Esophagus (tissue), 2 donors: ENCODE results near the gene LHFPL6. TPM values are rescaled to one million over a fixed set of nuclear protein-coding genes. Genes with fewer than 3 reads are reported as not detected.

Experiments
- H3K27ac ChIP-seq, 2 donors: one replicate each; pipeline ENCODE4 v1.5.1; 2013; ENCODE audit warnings: low read depth in 2 of 2, mild to moderate bottlenecking in 2 of 2, inconsistent platforms in 1 of 2, low read length in 1 of 2, moderate library complexity in 1 of 2
- H3K27me3 ChIP-seq, 2 donors: one replicate each; pipeline ENCODE4 v1.6.1; 2013; ENCODE audit warnings: low read length in 2 of 2, control low read depth in 1 of 2, mild to moderate bottlenecking in 1 of 2; ENCODE audit not compliant: insufficient read depth in 2 of 2, control insufficient read depth in 1 of 2
- H3K36me3 ChIP-seq, 2 donors: one replicate each; pipeline ENCODE4 v1.6.1; 2013; ENCODE audit warnings: low read length in 1 of 2; ENCODE audit not compliant: control insufficient read depth in 2 of 2, insufficient read depth in 2 of 2
- H3K4me1 ChIP-seq, 2 donors: one replicate each; pipeline ENCODE4 v1.6.1; 2013; ENCODE audit warnings: low read length in 1 of 2; ENCODE audit not compliant: control insufficient read depth in 2 of 2, insufficient read depth in 2 of 2
- H3K4me3 ChIP-seq, 2 donors: one replicate each; pipeline ENCODE4 v1.5.1; 2013; ENCODE audit warnings: low read length in 2 of 2, mild to moderate bottlenecking in 2 of 2, low read depth in 1 of 2, moderate library complexity in 1 of 2
- H3K9me3 ChIP-seq, 2 donors: one replicate each; pipeline ENCODE4 v1.6.1; 2013; ENCODE audit warnings: mild to moderate bottlenecking in 2 of 2, low read depth in 1 of 2, low read length in 1 of 2, moderate library complexity in 1 of 2; ENCODE audit not compliant: control insufficient read depth in 2 of 2, insufficient read depth in 1 of 2
- WGBS, 2 donors: extraction: QIAGEN DNeasy Blood & Tissue Kit; methylation state at CpG; one replicate each; pipeline ENCODE4 v1.1.7; 2013; 5-methylcytosine and 5-hydroxymethylcytosine counted together
- polyA plus RNA-seq, 2 donors: library from polyadenylated mRNA; stranded (reverse); fragments of 200-250 nt; gene quantifications; one replicate each; pipeline ENCODE4 v1.2.3, GENCODE V29; 2013
- donor health status: healthy with polysubstance abuse.
- donor health status: Bipolar disorder and iron deficiency.

Gene LHFPL6
- polyA plus RNA-seq, 2 donors: 2.6 to 11.2 TPM

- 70 to 74% methylated on average over 6 of the region's 6 CpGs for WGBS, 2 donors
- H3K27ac ChIP-seq: no peak overlapping the region
- no peaks in the 10 kb centered on the region for H3K4me1 ChIP-seq
- no peaks in the 10 kb centered on the region for H3K36me3 ChIP-seq
- H3K9me3 ChIP-seq: no peaks in the 10 kb centered on the region
- H3K27me3 ChIP-seq: no peaks in the 10 kb centered on the region
- H3K4me3 ChIP-seq: no peak overlapping the region
These were observed 112.9 kb downstream of the LHFPL6 start for GRCh38 chr13:39490136-39490535.

GRCh38 chr13:39486758-39487157 is 116.2 kb downstream of the LHFPL6 start:
- Histone ChIP-seq H3K36me3 (no peaks in the 10 kb centered on the region), H3K4me3 (no peak overlapping the region), H3K9me3 (no peaks in the 10 kb centered on the region), H3K27me3 (no peaks in the 10 kb centered on the region), H3K4me1 (no peaks in the 10 kb centered on the region), H3K27ac (no peak overlapping the region)

GRCh38 chr13:39485314-39485700 is 117.7 kb downstream of the LHFPL6 start:
- Histone ChIP-seq H3K27me3 (no peaks in the 10 kb centered on the region), H3K4me1 (no peaks in the 10 kb centered on the region), H3K27ac (no peak overlapping the region), H3K36me3 (no peaks in the 10 kb centered on the region), H3K9me3 (no peaks in the 10 kb centered on the region), H3K4me3 (no peak overlapping the region)

GRCh38 chr13:39484506-39485313 is 118.3 kb downstream of the LHFPL6 start:
- H3K9me3 ChIP-seq: no peaks in the 10 kb centered on the region
- H3K27ac ChIP-seq: no peak overlapping the region
- no peaks in the 10 kb centered on the region for H3K27me3 ChIP-seq
- H3K4me3 ChIP-seq: no peak overlapping the region
- 86 to 89% methylated on average over 4 of the region's 4 CpGs for WGBS, 2 donors
- no peaks in the 10 kb centered on the region for H3K36me3 ChIP-seq
- no peaks in the 10 kb centered on the region for H3K4me1 ChIP-seq

- Histone ChIP-seq H3K9me3 (no peaks in the 10 kb centered on the region), H3K27ac (no peak overlapping the region), H3K4me3 (no peak overlapping the region)
These were observed 119.7 kb downstream of the LHFPL6 start for GRCh38 chr13:39483326-39483725.

GRCh38 chr13:39481491-39481890 is 121.5 kb downstream of the LHFPL6 start:
- Histone ChIP-seq H3K4me1 (no peaks in the 10 kb centered on the region), H3K9me3 (no peaks in the 10 kb centered on the region), H3K4me3 (no peak overlapping the region), H3K27me3 (no peaks in the 10 kb centered on the region), H3K36me3 (no peaks in the 10 kb centered on the region), H3K27ac (no peak overlapping the region)
- WGBS, 2 donors: 72 to 81% methylated on average over 3 of the region's 3 CpGs

More at GRCh38 chr13:39483326-39483725, 119.7 kb downstream of the LHFPL6 start:
- H3K27me3 ChIP-seq: no peaks in the 10 kb centered on the region
- H3K36me3 ChIP-seq: no peaks in the 10 kb centered on the region
- H3K4me1 ChIP-seq: no peaks in the 10 kb centered on the region

- Histone ChIP-seq H3K9me3 (no peaks in the 10 kb centered on the region), H3K36me3 (no peaks in the 10 kb centered on the region), H3K27me3 (no peaks in the 10 kb centered on the region), H3K27ac (no peak overlapping the region), H3K4me1 (no peaks in the 10 kb centered on the region), H3K4me3 (no peak overlapping the region)
- 88 to 89% methylated on average over 2 of the region's 2 CpGs for WGBS, 2 donors
These were observed 128.4 kb downstream of the LHFPL6 start for GRCh38 chr13:39474600-39474999.

GRCh38 chr13:39469676-39470075 is 133.3 kb downstream of the LHFPL6 start:
- Histone ChIP-seq H3K27me3 (no peaks in the 10 kb centered on the region), H3K27ac (no peak overlapping the region), H3K9me3 (no peaks in the 10 kb centered on the region), H3K4me1 (no peaks in the 10 kb centered on the region), H3K4me3 (no peak overlapping the region), H3K36me3 (no peaks in the 10 kb centered on the region)
- 95% methylated on average over 3 of the region's 3 CpGs for WGBS, 2 donors

- Histone ChIP-seq H3K27ac (no peak overlapping the region), H3K36me3 (no peaks in the 10 kb centered on the region), H3K9me3 (no peaks in the 10 kb centered on the region), H3K4me3 (no peak overlapping the region), H3K4me1 (no peaks in the 10 kb centered on the region), H3K27me3 (no peaks in the 10 kb centered on the region)
These were observed 134.7 kb downstream of the LHFPL6 start for GRCh38 chr13:39468306-39468705.

- no peak overlapping the region for H3K4me3 ChIP-seq
- no peaks in the 10 kb centered on the region for H3K9me3 ChIP-seq
- no peaks in the 10 kb centered on the region for H3K27me3 ChIP-seq
- no peaks in the 10 kb centered on the region for H3K36me3 ChIP-seq
- H3K4me1 ChIP-seq: no peaks in the 10 kb centered on the region
- H3K27ac ChIP-seq: no peak overlapping the region
- 95 to 96% methylated on average over 1 of the region's 1 CpG for WGBS, 2 donors
These were observed 139.4 kb downstream of the LHFPL6 start for GRCh38 chr13:39463611-39464010.
